CD1c-positive myeloid dendritic cell (primary cell): ENCODE data around the gene MLF1.

Experiments
- DNase-seq: peaks from one replicate; pipeline ENCODE4 v3.0.0-alpha.2; 2016; ENCODE audit errors: extremely low spot score

MLF1 gene

DNA sequence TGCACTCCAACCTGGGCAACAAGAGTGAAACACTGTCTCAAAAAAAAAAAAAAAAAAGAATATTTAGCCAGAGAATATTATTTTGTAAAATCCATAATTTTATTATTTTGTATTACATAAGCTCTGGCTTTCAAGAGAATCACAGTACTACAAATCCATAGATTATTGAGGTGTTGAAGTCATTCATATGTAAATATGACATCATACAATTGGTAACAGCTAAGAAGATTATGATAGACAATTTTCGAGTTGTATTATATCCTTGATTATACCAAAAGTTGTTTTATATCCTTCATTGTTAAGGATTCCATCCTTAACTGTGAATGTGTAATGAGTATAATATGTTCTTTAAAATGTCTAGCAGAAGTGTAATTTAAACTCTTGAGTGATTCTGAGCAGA is 3.7 kb downstream of the MLF1 start:
- DNase-seq: no peak

DNA sequence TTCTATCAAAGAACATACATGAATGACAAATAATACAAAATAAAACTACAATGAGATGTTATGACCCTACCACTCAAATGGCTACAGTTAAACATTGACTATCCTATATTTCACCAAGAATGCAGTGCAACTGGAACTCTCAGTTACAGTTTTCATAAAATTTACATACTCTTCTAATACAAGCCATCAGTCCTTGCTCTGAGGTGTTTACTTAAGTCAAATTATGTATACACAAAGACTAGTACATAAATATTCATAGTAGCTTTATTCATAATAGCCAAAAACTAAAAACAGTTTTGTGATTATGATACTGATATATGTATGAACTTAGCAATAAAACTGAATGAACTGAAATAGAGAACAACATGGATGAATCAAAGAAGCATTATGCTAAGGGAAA is 19.2 kb downstream of the MLF1 start:
- no peak for DNase-seq

DNA sequence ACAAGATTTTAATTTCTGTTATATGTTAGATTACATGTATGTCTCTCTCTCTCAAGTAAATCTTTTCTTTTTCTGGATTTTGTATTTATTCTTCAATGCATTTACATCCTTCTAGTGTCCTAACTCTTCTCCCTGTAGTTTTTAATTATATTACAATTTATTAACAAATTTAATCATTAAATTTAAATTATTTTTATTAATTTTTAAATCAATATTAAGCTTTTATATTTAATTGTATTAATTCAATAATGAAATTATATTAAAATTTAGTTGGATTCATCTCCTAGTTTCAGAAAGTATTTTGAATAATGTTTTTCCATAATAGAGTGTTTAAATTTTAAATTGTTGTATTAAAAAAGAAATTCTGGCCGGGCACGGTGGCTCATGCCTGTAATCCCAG is 29.8 kb downstream of the MLF1 start:
- DNase-seq: no peak

DNA sequence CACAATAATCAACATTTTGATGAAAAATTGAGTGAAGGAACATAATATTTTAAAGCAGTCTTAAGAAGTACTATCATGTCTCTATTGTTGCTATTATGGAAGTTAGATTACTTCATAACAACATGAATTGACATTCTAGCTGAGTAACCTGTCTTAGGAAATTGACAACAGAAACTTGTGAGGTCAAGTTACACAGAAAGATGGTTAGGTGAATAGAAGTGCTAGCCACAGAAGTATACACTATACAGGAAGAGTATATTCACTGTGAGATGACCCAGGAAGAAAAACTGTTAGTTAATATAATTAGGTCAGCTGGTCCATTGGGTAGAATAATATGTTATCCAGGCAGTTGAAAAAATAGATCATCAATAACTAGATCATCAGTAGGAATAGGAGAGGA is 31.2 kb downstream of the MLF1 start:
- no peak for DNase-seq

DNA sequence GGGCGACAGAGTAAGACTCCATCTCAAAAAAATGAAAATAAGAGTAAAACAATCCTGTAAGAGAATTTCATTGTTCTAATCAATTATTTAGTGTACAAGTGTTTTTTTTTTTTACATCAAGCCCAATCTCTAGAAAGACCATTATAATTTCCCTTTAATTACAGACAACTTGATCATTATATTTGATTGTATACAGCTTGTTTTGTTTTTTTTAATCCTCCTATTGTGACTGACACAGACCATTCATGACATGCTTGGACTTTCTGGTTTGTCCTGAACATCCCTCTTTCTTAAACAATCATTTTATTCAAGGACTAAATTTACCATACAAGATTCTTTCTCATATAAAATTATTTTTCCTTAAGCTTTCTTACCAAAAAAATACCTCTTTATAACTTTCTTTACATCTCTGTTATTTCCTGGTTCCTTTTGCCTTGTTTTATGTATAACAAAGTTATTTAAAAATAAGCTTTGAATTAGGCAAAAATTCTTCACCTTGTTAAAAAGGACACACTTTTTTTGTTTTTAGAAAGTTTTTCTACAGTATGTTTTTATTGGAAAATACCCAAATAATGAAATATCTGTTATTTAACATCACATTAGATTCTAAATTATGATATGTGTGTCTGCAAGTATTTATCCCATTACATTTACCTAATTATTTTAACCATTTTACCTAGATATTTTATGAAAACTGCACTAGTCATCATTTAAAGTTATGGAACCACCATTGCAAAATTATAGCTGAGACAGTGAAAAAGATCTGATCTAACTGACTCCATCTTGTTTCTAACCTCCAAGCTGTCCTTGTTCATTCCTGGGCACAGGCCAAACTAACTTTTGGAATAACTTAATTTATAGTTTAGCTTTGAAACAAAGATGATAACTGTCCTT is 47.2 kb downstream of the MLF1 start:
- DNase-seq: no peak

DNA sequence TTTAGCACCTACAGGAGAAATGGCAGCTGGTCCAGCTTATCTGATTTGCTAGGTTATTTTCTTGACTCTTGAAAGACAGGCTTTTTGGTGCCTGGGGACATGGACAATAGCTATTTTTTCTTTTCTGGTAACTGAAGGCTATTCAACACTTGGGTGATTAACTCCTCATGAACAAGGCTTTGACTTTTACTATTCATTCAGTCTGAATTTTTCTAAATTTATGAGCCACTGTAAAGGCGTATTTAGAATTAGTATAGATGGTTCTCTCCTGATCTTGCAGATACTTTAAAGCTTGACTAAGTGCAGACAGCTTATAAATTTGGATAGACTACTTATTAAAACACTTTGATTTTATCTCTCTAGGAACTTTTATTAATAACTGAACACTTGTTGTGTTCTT is 54.9 kb downstream of the MLF1 start:
- no peak for DNase-seq

DNA sequence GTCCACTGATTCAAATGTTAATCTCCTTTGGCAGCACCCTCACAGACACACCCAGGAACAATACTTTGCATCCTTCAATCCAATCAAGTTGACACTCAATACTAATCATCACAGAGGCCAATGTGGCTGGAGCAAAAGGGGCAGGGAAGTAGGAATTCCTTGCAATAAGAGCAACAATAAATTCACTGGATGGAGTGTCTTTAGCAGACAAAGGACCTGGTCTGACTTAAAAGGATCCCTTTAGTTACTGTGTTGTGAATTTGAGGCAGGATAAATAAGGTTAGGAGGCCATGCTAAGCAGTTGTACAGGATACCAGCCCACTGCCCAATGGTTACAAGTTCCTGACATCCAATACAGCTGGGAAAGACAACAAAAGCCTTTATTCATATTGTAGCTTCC is 61.0 kb downstream of the MLF1 start:
- no peak for DNase-seq

DNA sequence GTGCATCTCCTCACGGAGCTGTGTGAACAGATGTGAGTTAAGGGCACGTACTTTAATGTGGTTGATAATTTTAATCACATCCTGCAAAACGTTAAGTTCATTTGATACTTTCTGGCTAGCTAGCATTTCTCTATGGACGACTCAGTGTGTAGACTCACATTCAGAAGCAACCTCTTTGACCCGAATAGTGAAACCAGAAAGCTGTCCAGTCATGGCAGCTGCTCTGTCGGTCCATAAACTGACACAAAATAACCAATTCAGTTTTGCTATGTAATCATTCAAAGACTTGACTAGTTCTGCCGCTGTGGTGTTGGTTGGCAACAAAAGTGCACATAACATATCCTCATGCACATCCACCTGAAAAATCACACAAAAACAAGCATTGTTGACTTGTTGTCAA is 69.7 kb downstream of the MLF1 start:
- DNase-seq: no peak

DNA sequence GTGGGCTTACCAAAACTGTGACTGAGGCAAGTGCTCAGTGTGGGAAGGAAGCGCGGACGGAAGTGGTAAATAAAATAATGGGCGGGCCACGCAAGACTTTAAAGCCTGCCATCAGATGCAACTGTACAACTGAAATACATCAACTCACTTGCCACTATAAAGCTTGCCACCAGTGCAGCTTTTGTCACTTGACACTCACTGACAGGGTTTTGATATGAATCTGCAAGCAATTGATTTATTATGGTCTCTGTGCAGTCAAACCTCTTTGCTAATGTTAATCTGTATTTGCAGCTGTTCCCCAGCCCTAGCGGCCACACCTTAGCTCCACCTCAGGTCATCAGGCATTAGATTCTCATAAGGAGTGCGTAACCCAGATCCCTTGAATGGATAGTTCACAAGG is 71.0 kb downstream of the MLF1 start:
- DNase-seq: no peak

DNA sequence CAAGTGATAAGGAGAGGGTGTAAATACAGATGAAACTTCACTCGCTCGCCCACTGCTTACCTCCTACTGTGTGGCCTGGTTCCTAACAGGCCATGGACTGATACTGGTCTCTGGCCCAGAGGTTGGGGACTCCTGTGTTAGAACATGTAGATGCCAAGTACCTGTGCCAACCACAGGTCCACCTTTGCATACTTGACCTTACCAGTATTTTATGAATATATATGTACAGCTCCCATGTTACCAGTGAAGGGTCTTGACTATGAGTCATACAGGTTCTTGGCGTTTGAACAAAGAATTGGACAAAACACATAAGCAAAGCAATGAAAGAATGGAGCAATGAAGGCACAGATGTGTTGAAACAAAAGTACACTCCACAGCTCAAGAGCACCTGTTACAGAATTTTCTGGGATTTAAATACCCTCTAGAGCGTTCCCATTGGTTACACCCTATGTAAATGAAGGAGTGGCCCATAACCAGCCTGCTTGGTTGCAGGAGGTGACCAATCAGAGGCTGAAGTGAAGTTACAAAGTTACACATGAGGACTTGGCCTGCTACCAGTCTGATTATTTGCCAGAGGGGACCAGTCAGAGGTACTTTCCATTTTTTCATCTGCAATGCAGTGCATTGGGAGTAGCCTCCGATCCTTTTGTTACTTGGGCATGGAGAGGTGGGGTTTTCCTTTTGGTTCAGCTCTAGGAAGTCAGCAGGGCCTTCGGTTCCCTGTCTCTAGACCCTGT is 71.6 kb downstream of the MLF1 start:
- DNase-seq: no peak

DNA sequence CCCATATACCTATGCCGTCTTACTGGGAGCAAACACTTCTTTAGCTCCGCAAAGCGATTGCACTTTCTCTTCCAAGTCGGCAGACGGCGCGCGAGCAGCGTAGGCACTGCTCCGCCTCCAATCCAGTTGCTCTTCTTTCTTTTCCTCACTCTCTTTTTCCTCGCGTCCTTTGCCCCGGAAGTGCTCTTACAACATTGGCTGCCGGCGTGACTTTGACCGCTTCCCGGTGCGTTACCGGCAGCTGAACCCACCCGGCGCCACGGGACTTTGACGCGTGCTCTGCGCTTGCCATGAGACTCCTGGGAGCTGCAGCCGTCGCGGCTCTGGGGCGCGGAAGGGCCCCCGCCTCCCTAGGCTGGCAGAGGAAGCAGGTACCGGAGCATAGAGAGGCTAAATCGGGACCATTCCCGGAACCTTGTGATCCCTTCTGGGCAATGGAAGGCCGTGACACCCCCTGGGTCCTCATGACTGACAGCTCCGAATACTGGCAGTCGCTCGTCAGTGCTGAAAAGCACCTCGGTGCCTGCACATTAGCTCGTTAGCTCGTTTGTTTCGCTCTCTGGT is 73.4 kb downstream of the MLF1 start, which contains the start of gene GFM1:
Gene GFM1 (plus strand): TSS at position 183 of the 564 bp plus-strand sequence. CDS start 108 bp downstream, at position 291.
- DNase-seq: peak; percentile 94

DNA sequence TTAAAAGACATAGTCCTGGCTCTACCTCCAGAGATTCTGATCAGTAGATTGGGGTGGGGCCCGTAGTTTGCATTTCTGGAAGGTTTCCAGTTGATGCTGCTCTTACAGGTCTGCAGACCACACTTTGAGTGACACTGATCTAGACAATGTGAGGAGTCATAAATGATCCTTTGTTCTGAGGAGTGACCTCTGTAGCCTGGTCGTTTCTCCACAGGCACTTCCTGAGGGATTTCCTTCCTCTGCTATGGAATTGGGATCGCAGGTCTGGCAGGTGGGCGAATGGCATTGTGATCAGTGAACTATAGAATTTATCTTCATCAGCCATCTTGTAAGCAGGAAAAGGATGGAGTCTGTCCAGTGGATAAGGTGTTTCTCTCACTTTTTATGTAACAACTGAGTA is 78.8 kb downstream of the MLF1 start:
- DNase-seq: no peak

DNA sequence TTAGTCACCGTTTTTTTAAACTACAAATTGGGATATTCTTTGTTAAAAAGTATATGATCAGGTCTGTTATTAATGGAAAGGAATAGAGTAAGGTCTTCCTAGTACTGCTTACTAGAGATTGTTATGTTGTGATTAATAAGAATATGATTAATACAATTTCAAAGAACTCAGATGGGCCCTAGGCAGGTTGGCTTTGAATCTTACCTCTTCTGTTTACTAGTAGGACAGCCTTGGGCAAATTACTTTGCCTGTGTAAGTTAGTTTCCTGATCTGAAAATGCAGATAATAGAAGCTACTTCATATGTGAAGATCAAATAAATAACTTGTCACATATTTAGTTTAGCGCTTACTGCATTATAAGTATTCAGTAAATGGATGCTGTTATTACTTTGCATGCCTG is 80.2 kb downstream of the MLF1 start:
- no peak for DNase-seq

DNA sequence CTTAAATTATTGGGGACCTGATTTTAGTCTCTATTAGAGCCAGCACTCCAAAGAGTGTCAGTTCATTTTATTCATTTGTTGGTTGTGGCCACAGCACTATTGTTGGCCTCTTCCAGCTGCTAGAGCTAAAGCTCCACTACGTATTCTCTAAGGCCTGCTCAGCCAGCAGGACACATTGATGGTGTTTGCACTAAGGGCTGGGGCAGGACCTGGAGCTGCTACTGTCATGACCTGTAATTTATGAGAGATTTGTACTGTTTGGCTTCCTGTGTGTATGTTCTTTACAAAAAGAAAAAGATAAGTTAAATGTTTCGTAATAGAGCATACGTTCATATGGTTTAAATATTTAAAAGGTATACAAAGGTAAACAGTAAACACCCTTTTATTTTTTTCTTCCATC is 81.5 kb downstream of the MLF1 start:
- DNase-seq: no peak
